SK-N-MC (cell line): Measurements from ENCODE around the gene DGKB.

Experiments
- EZH2 ChIP-seq: fragments of 200-600 bp; sonication (generic); IDR thresholded peaks from one replicate; pipeline ENCODE4 v1.6.1; 2017; ENCODE audit warnings: antibody characterized with exemption
- FOXP2 ChIP-seq: optimal IDR thresholded peaks from 2 replicates; pipeline ENCODE3; 2011; ENCODE audit warnings: mild to moderate bottlenecking, moderate library complexity; ENCODE audit not compliant: insufficient read depth; ENCODE audit errors: extremely low read length, control extremely low read depth
- POLR2AphosphoS5 ChIP-seq: IDR thresholded peaks from 2 replicates; pipeline ENCODE4 v1.6.1; 2012; ENCODE audit warnings: mild to moderate bottlenecking, low read depth, low read length, borderline replicate concordance

- TF ChIP-seq POLR2AphosphoS5, result no peak
- TF ChIP-seq EZH2, result no peak
- no peak for TF ChIP-seq FOXP2
Observed at GRCh38 chr7:14777806-14778205, 124.7 kb downstream of the DGKB start.
